ENCODE data around the gene CREG2. TPM values are rescaled to one million over a fixed set of nuclear protein-coding genes. Genes with fewer than 3 reads are reported as not detected.

Gene CREG2
- total RNA-seq, 1 donor from 2014 or later: not detected

- no peaks in the 10 kb centered on the region for H3K9me3 Mint-ChIP-seq
- H3K4me3 Mint-ChIP-seq: no peak overlapping the region
- no peak overlapping the region for H3K27ac Mint-ChIP-seq
- no peaks in the 10 kb centered on the region for H3K27me3 Mint-ChIP-seq (ENCODE audit: insufficient read depth)
- H3K4me1 Mint-ChIP-seq (ENCODE audit: low read depth): no peaks in the 10 kb centered on the region
- DNase-seq (ENCODE audit: low spot score): peak; percentile 52
- peaks cover 1% of the 10 kb centered on the region for H3K36me3 Mint-ChIP-seq (ENCODE audit: low read depth)
- intact Hi-C loops (cut with micrococcal nuclease): loop anchor here (1.0 to 5.0 kb wide), 7 partner anchors 76 to 454 kb away; no protein-coding TSS in a partner anchor
These were observed 31.9 kb upstream of the CREG2 start for GRCh38 chr2:101419096-101419663.

- DNase-seq (ENCODE audit: low spot score): no peak
- Mint-ChIP-seq H3K9me3 (no peaks in the 10 kb centered on the region), H3K27ac (no peak overlapping the region), H3K36me3 (ENCODE audit: low read depth) (peaks cover 1% of the 10 kb centered on the region), H3K4me1 (ENCODE audit: low read depth) (no peaks in the 10 kb centered on the region), H3K4me3 (no peak overlapping the region), H3K27me3 (ENCODE audit: insufficient read depth) (no peaks in the 10 kb centered on the region)
- intact Hi-C loops (cut with micrococcal nuclease): loop anchor here (1.0 to 5.0 kb wide), 7 partner anchors 76 to 455 kb away; no protein-coding TSS in a partner anchor
These were observed 31.3 kb upstream of the CREG2 start for GRCh38 chr2:101418460-101419095.

GRCh38 chr2:101416609-101417008 is 29.3 kb upstream of the CREG2 start:
- Mint-ChIP-seq H3K27me3 (ENCODE audit: insufficient read depth) (peaks cover 3% of the 10 kb centered on the region), H3K4me1 (ENCODE audit: low read depth) (no peaks in the 10 kb centered on the region), H3K36me3 (ENCODE audit: low read depth) (no peaks in the 10 kb centered on the region), H3K27ac (no peak overlapping the region), H3K4me3 (no peak overlapping the region), H3K9me3 (no peaks in the 10 kb centered on the region)
- intact Hi-C loops (cut with micrococcal nuclease): loop anchor here (5.0 kb wide), 2 partner anchors 101 to 351 kb away; no protein-coding TSS in a partner anchor
- DNase-seq (ENCODE audit: low spot score): no peak

- DNase-seq (ENCODE audit: low spot score): no peak
- Mint-ChIP-seq H3K27ac (no peak overlapping the region), H3K36me3 (ENCODE audit: low read depth) (no peaks in the 10 kb centered on the region), H3K4me1 (ENCODE audit: low read depth) (no peaks in the 10 kb centered on the region), H3K27me3 (ENCODE audit: insufficient read depth) (peaks cover 3% of the 10 kb centered on the region), H3K4me3 (no peak overlapping the region), H3K9me3 (no peaks in the 10 kb centered on the region)
- intact Hi-C loops (cut with micrococcal nuclease): loop anchor here (5.0 kb wide), 2 partner anchors 101 to 351 kb away; no protein-coding TSS in a partner anchor
These were observed 28.6 kb upstream of the CREG2 start for GRCh38 chr2:101415884-101416283.

- no peaks in the 10 kb centered on the region for H3K9me3 Mint-ChIP-seq
- intact Hi-C loops (cut with micrococcal nuclease): loop anchor here (5.0 kb wide), 2 partner anchors 102 to 352 kb away; no protein-coding TSS in a partner anchor
These were observed 27.9 kb upstream of the CREG2 start for GRCh38 chr2:101415220-101415619.

GRCh38 chr2:101412092-101412694 is 24.9 kb upstream of the CREG2 start:
- Mint-ChIP-seq H3K27ac (no peak overlapping the region), H3K9me3 (no peaks in the 10 kb centered on the region), H3K27me3 (ENCODE audit: insufficient read depth) (peaks cover 3% of the 10 kb centered on the region), H3K4me3 (no peak overlapping the region), H3K4me1 (ENCODE audit: low read depth) (no peaks in the 10 kb centered on the region), H3K36me3 (ENCODE audit: low read depth) (no peaks in the 10 kb centered on the region)
- intact Hi-C loops (cut with micrococcal nuclease): no loop called here
- no peak for DNase-seq (ENCODE audit: low spot score)

More at GRCh38 chr2:101415220-101415619, 27.9 kb upstream of the CREG2 start:
- H3K27ac Mint-ChIP-seq: no peak overlapping the region
- H3K36me3 Mint-ChIP-seq (ENCODE audit: low read depth): no peaks in the 10 kb centered on the region
- H3K27me3 Mint-ChIP-seq (ENCODE audit: insufficient read depth): peaks cover 3% of the 10 kb centered on the region
- DNase-seq (ENCODE audit: low spot score): no peak
- no peak overlapping the region for H3K4me3 Mint-ChIP-seq
- H3K4me1 Mint-ChIP-seq (ENCODE audit: low read depth): no peaks in the 10 kb centered on the region

GRCh38 chr2:101410746-101411145 is 23.4 kb upstream of the CREG2 start:
- peaks cover 6% of the 10 kb centered on the region for H3K27me3 Mint-ChIP-seq (ENCODE audit: insufficient read depth)
- intact Hi-C loops (cut with micrococcal nuclease): no loop called here
- no peak for DNase-seq (ENCODE audit: low spot score)
- H3K27ac Mint-ChIP-seq: no peak overlapping the region
- no peaks in the 10 kb centered on the region for H3K9me3 Mint-ChIP-seq
- no peaks in the 10 kb centered on the region for H3K36me3 Mint-ChIP-seq (ENCODE audit: low read depth)
- H3K4me3 Mint-ChIP-seq: no peak overlapping the region
- H3K4me1 Mint-ChIP-seq (ENCODE audit: low read depth): no peaks in the 10 kb centered on the region

- H3K27me3 Mint-ChIP-seq (ENCODE audit: insufficient read depth): peaks cover 6% of the 10 kb centered on the region
- intact Hi-C loops (cut with micrococcal nuclease): no loop called here
- H3K9me3 Mint-ChIP-seq: no peaks in the 10 kb centered on the region
- no peaks in the 10 kb centered on the region for H3K4me1 Mint-ChIP-seq (ENCODE audit: low read depth)
- no peak overlapping the region for H3K27ac Mint-ChIP-seq
- no peak for DNase-seq (ENCODE audit: low spot score)
- no peak overlapping the region for H3K4me3 Mint-ChIP-seq
- H3K36me3 Mint-ChIP-seq (ENCODE audit: low read depth): no peaks in the 10 kb centered on the region
These were observed 22.8 kb upstream of the CREG2 start for GRCh38 chr2:101410114-101410513.

GRCh38 chr2:101409699-101410098 is 22.4 kb upstream of the CREG2 start:
- Mint-ChIP-seq H3K4me3 (no peak overlapping the region), H3K36me3 (ENCODE audit: low read depth) (no peaks in the 10 kb centered on the region), H3K4me1 (ENCODE audit: low read depth) (no peaks in the 10 kb centered on the region), H3K27me3 (ENCODE audit: insufficient read depth) (peaks cover 6% of the 10 kb centered on the region), H3K27ac (no peak overlapping the region), H3K9me3 (no peaks in the 10 kb centered on the region)
- intact Hi-C loops (cut with micrococcal nuclease): no loop called here
- no peak for DNase-seq (ENCODE audit: low spot score)

GRCh38 chr2:101408925-101409324 is 21.6 kb upstream of the CREG2 start:
- H3K9me3 Mint-ChIP-seq: no peaks in the 10 kb centered on the region
- no peaks in the 10 kb centered on the region for H3K36me3 Mint-ChIP-seq (ENCODE audit: low read depth)
- intact Hi-C loops (cut with micrococcal nuclease): no loop called here
- no peak for DNase-seq (ENCODE audit: low spot score)
- H3K4me3 Mint-ChIP-seq: no peak overlapping the region
- H3K27me3 Mint-ChIP-seq (ENCODE audit: insufficient read depth): peaks cover 6% of the 10 kb centered on the region
- no peak overlapping the region for H3K27ac Mint-ChIP-seq
- H3K4me1 Mint-ChIP-seq (ENCODE audit: low read depth): no peaks in the 10 kb centered on the region

GRCh38 chr2:101405351-101405899 is 18.1 kb upstream of the CREG2 start:
- Mint-ChIP-seq H3K27me3 (ENCODE audit: insufficient read depth) (peaks cover 7% of the 10 kb centered on the region), H3K9me3 (no peaks in the 10 kb centered on the region), H3K4me3 (no peak overlapping the region), H3K36me3 (ENCODE audit: low read depth) (no peaks in the 10 kb centered on the region), H3K27ac (no peak overlapping the region), H3K4me1 (ENCODE audit: low read depth) (no peaks in the 10 kb centered on the region)
- intact Hi-C loops (cut with micrococcal nuclease): no loop called here
- no peak for DNase-seq (ENCODE audit: low spot score)

- Mint-ChIP-seq H3K36me3 (ENCODE audit: low read depth) (no peaks in the 10 kb centered on the region), H3K4me1 (ENCODE audit: low read depth) (no peaks in the 10 kb centered on the region), H3K27me3 (ENCODE audit: insufficient read depth) (peaks cover 9% of the 10 kb centered on the region), H3K27ac (no peak overlapping the region), H3K9me3 (no peaks in the 10 kb centered on the region), H3K4me3 (no peak overlapping the region)
- DNase-seq (ENCODE audit: low spot score): no peak
- intact Hi-C loops (cut with micrococcal nuclease): no loop called here
These were observed 16.4 kb upstream of the CREG2 start for GRCh38 chr2:101403745-101404144.

- Mint-ChIP-seq H3K27me3 (ENCODE audit: insufficient read depth) (peaks cover 9% of the 10 kb centered on the region), H3K4me3 (no peak overlapping the region), H3K9me3 (no peaks in the 10 kb centered on the region), H3K4me1 (ENCODE audit: low read depth) (peaks cover 7% of the 10 kb centered on the region), H3K27ac (no peak overlapping the region), H3K36me3 (ENCODE audit: low read depth) (no peaks in the 10 kb centered on the region)
- intact Hi-C loops (cut with micrococcal nuclease): no loop called here
- DNase-seq (ENCODE audit: low spot score): no peak
These were observed 15.3 kb upstream of the CREG2 start for GRCh38 chr2:101402630-101403029.
